ENCODE measurements around the gene PPBP.
"Not testable (repeated sequence)": the region's sequence is repeated elsewhere in the genome, so short reads cannot be mapped to it uniquely, and the experiment has no call there.

Gene PPBP

DNA sequence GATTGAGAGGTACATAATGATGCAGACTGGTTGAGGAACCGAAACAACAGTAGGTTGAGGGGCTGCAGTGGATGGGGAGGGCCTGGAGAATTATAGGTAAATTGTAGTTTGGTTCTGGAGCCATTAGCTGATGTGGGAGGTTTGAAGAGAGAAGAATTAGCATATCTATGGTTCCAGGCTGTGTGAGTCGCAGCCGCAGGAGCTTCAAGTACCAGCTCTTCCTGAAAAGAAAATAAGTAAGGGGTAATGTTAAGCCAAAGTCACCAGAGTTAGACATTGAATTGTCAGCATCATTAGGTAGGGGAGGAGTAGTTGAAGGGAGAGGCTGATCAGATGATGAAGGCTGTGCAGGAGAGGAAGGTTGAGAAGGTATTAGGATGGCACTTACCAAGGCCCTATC, 35.6 kb downstream of the PPBP start:
- no peak overlapping the region for H3K4me3 ChIP-seq (ENCODE audit: low read length)
- TF ChIP-seq, protein P1, sequence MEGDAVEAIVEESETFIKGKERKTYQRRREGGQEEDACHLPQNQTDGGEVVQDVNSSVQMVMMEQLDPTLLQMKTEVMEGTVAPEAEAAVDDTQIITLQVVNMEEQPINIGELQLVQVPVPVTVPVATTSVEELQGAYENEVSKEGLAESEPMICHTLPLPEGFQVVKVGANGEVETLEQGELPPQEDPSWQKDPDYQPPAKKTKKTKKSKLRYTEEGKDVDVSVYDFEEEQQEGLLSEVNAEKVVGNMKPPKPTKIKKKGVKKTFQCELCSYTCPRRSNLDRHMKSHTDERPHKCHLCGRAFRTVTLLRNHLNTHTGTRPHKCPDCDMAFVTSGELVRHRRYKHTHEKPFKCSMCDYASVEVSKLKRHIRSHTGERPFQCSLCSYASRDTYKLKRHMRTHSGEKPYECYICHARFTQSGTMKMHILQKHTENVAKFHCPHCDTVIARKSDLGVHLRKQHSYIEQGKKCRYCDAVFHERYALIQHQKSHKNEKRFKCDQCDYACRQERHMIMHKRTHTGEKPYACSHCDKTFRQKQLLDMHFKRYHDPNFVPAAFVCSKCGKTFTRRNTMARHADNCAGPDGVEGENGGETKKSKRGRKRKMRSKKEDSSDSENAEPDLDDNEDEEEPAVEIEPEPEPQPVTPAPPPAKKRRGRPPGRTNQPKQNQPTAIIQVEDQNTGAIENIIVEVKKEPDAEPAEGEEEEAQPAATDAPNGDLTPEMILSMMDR (conservative IDR thresholded peaks at IDR 0.05; ENCODE audit: low read depth, low read length) = no peak
- DNase-seq (ENCODE audit: low read depth) = no peak

DNA sequence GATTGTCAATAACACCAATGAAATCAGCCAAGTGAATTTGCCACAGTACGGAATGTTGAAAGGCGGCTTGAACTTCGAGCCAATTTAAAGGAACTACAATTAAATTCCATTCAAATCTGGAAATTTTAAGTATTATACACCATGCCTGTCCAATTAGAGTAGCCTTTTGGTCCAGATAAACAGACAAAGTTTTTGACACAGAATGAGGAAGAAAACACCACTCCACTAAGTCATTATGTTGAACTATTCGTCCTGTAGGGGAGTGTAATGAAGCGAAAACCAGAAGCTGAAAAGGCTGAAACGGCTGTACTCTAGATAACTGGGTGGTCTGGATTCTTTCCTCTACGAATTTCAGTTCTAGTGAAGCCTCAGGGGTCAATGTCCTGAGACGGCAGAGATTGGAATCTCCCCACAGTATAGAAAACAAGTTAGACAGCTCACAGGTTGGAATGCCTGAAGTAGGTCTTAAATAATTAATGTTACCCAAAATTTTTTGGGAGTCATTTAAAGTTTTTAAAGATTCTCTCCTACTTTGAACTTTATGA, 37.5 kb downstream of the PPBP start:
- H3K4me3 ChIP-seq (ENCODE audit: low read length); DNase-seq (ENCODE audit: low read depth): not testable (repeated sequence)

DNA sequence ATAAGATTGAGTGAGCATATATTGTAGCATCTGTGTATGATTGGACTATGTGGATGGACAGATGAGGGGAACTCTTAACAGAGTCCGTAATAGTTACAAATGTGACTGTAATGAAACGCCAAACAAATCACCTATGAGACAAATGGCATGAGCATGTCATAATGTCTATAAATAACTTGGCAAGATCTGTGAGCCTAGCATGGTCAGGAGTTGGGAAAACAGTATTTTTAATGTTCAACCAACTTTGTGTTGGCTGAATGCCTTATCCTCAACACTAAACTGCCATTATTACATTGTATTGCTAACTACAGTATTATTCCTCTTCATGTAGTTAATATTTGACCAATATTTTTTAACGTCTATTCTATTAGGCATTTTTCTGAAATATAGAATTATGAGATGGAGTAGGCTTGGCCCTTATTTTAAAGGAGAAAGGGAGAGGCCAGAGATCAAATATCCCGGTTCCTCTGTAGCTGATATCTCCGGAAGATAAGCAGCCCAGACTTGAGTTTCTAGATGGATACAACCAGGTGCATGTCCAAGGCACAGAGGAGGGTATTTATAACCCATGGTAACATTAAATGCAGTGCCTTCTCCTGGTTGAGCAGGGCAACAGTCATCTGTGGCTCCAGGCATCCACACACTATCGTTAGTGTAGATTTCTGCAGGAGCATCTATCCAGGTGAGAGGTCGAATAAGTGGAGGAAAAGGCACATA, 38.8 kb downstream of the PPBP start:
- DNase-seq (ENCODE audit: low read depth) = no peak
- H3K4me3 ChIP-seq (ENCODE audit: low read length) = no peak overlapping the region
- TF ChIP-seq, protein P1 (conservative IDR thresholded peaks at IDR 0.05; ENCODE audit: low read depth, low read length) = no peak

DNA sequence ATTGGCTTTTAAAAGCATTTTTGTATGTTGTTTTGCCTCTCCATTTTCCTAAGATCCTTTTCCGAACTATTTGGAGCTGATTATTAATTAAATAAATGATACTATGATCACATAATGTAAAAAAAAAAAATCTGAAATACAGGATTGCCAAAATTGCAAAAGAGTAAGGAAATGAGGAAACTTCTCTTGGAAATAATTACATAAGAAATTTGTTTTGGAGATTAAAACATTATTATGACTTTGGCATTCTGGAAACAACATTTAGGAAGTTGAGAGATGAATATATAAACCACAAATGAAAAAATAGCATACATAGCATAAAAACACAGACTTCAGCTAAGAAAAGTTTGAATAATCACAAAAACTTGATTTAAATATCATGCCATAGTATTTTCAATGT, 39.7 kb downstream of the PPBP start:
- DNase-seq (ENCODE audit: low read depth) = no peak
- H3K4me3 ChIP-seq (ENCODE audit: low read length) = no peak overlapping the region
- TF ChIP-seq, protein P1 (conservative IDR thresholded peaks at IDR 0.05; ENCODE audit: low read depth, low read length) = no peak

DNA sequence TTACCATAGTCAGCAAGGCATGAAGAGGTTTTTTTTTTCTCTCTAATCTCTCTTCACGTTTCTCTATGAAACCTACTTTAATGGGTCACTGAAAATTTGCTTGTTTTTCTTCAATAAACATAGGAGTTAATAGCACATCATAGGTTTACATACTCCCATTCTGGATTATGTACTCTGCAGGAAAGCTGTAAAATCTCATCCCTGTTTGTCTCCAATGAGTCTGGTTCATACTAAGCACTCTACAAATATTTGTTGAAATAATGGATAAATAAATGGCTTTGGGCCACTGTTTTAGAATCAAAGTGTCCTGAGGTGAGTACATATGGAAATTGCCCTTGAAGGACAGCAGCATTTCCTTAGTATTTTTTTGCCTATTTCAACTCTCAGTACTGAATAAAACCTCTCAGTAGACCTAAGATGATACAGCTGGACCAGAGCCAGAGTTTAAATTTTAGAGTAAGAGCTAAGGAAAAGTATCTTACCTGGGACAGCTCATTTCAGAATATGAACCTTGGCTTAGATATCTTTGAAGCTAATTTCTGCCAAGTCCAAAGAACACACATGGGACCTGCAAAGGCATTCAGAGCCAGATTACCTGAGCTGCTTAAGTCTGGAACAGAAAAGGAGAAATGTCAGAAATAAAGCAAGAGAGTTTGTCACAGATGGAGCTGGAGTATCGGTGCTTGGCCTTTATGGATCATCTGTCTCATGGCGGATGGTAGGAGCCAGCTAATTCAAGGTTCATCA, 40.6 kb downstream of the PPBP start:
- H3K4me3 ChIP-seq (ENCODE audit: low read length) = no peak overlapping the region
- no peak for DNase-seq (ENCODE audit: low read depth)
- TF ChIP-seq, protein P1 (conservative IDR thresholded peaks at IDR 0.05; ENCODE audit: low read depth, low read length) = no peak

DNA sequence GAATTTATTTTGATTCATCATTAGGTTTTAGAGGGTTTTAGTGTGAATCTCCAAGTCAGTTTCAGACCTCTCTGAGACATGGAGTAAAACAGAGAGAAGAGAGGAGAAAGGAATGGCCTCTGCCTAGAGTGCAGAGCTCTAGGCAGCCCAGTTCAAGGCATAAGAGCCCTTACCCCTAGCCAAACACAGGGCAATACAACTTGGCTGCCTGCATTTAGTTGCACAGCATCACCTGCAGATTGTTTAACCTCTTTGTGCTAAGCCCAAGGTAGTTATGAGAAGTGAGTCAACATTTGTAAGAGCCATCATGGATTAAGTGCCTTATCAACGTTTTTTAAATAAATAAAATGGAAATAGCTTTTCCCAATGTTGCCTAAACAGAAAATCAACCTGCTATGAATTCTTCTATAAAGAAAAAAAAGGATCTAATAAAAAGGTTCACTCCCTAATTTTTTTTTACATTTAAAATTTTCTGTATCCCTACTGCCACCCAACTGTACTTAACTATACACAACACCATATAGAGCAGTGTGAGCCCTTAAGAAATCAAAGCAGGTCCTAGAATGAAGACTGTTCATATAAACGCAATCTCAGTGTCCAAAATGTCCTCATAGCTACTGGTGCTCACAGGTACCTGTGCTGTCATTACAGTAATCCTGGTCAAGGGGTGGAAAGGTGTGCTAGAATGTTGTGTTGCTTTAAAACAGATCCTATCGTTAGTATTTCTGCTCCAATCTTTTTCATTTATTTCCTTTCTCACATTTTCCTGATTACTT, 42.1 kb downstream of the PPBP start:
- no peak for DNase-seq (ENCODE audit: low read depth)
- TF ChIP-seq, protein P1 (conservative IDR thresholded peaks at IDR 0.05; ENCODE audit: low read depth, low read length) = no peak

DNA sequence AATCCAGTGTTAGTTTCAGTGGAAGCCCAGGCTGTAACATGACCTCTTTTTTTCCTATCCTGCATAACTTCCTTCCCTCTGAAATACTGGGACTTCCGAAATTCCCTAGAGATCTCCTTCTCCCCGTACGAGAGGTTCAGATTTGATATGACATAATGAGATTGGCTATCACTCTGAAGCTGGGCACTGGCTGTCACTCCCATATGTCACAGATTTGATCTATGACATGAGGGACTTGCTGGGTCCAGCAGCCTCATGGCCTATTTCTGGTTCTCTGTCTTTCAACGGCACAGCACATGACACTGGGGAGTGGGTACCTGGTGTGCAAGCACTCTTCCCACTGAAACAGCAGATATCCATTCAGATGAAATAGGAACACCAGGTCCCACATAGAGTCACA, 42.9 kb downstream of the PPBP start:
- TF ChIP-seq, protein P1 (conservative IDR thresholded peaks at IDR 0.05; ENCODE audit: low read depth, low read length) = no peak
- DNase-seq (ENCODE audit: low read depth) = no peak
- H3K4me3 ChIP-seq (ENCODE audit: low read length) = no peak overlapping the region

More for the DNA sequence above, 42.1 kb downstream of the PPBP start:
- H3K4me3 ChIP-seq (ENCODE audit: low read length) = no peak overlapping the region

Measured in retinal pigment epithelial cell (primary cell).